ENCODE measurements around the gene HIF1A.
"Not testable (repeated sequence)": the region's sequence is repeated elsewhere in the genome, so short reads cannot be mapped to it uniquely, and the experiment has no call there.

Gene HIF1A

DNA sequence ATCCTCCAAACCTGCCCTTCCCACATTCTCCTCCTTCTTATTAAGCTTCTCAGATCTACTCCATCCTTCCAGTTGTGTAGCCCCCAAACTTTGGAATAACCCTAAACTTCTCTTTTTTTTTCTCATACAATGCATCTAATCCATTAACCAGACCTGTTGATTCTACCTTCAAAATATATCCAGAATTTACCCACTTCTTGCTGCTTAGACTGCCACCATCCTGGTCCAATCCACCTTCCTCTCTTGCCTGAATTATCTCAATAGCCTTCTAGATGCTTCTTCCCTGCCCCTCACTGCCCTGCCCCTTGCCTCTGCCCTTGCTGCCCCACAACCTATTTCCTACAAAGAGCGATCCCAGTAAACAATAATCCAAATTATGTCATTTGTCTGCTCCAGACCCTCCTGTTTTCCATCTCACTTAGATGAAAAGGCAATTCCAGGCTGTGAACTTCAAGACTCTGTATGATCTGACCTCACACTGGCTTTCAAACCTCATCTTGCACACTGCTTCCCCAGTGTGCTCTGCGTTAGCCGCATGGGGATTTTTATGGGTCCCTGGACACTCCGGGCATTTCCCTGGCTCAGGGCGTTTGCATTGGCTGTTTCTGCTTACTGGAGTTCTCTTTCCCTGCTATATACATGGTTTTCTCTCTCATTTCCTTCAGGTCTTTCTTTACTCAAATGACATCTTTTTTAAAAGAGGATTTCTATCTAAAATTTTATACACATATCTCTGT, 42.6 kb upstream of the HIF1A start:
- TF ChIP-seq, protein P1, sequence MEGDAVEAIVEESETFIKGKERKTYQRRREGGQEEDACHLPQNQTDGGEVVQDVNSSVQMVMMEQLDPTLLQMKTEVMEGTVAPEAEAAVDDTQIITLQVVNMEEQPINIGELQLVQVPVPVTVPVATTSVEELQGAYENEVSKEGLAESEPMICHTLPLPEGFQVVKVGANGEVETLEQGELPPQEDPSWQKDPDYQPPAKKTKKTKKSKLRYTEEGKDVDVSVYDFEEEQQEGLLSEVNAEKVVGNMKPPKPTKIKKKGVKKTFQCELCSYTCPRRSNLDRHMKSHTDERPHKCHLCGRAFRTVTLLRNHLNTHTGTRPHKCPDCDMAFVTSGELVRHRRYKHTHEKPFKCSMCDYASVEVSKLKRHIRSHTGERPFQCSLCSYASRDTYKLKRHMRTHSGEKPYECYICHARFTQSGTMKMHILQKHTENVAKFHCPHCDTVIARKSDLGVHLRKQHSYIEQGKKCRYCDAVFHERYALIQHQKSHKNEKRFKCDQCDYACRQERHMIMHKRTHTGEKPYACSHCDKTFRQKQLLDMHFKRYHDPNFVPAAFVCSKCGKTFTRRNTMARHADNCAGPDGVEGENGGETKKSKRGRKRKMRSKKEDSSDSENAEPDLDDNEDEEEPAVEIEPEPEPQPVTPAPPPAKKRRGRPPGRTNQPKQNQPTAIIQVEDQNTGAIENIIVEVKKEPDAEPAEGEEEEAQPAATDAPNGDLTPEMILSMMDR (IDR thresholded peaks at IDR 0.05; ENCODE audit: borderline replicate concordance, control extremely low read depth, extremely low read depth, insufficient read depth, missing control alignments): no peak
- in situ Hi-C loops (cut with MboI; ENCODE audit: low sequenced_read_pairs, unreplicated experiment): no loop called here
- no peak for DNase-seq (ENCODE audit: low spot score)

DNA sequence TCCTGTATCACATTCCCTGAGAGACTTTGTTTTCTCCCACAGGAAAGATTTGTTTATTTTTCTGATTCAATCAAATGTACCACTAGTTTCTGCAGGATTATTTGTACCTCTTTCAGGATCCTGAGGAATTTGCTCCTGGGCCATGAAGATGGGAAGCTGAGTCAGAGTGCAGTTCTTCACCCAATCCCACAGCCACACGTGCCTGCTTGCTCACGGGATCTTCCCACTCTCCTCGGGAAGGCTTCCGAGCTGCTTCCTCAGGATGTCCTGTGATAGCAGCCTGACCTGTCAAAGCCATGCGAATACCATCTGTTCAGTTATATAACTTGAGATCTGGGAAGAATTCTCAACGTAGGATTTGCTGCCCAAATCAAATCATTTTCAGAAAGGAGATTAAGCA, 41.8 kb upstream of the HIF1A start:
- no peak for DNase-seq (ENCODE audit: low spot score)
- TF ChIP-seq, protein P1 (IDR thresholded peaks at IDR 0.05; ENCODE audit: borderline replicate concordance, control extremely low read depth, extremely low read depth, insufficient read depth, missing control alignments): no peak
- in situ Hi-C loops (cut with MboI; ENCODE audit: low sequenced_read_pairs, unreplicated experiment): no loop called here

DNA sequence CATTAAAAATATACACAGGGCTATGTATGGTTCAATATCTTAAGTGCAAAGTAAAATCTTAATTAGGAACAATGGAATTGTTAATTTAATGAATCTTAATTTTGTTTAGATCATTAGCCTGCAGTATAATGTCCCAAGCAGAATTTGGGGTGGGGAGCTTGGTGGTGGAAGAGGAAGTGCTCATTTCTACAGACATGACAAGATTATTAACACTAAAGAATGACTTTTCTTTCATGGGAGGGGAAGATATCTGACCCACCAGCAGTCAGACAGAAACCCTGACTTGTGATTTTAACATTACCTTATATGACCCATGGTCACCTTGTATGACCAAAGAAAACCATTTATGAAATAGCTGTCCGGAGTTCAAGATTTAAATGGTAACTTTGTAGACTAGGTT, 41.3 kb upstream of the HIF1A start:
- no peak for DNase-seq (ENCODE audit: low spot score)
- TF ChIP-seq, protein P1 (IDR thresholded peaks at IDR 0.05; ENCODE audit: borderline replicate concordance, control extremely low read depth, extremely low read depth, insufficient read depth, missing control alignments): no peak
- in situ Hi-C loops (cut with MboI; ENCODE audit: low sequenced_read_pairs, unreplicated experiment): no loop called here

DNA sequence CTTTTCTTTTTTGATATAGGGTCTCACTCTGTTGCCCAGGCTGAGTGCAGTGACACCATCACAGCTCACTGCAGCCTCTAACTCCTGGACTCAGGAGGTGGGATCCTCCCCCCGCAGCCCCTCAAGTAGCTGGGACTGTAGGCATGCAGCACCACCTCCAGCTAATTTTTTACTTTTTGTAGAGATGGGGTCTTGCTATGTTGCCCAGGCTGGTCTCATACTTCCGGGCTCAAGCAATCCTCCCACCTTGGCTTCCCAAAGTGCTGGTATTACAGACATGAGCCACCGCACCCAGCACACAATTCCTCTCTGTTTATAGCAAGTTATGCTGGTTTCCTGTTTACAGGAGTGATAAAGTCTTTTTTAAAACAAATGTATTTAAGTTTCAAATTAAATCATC, 39.5 kb upstream of the HIF1A start:
- in situ Hi-C loops (cut with MboI; ENCODE audit: low sequenced_read_pairs, unreplicated experiment): no loop called here
- TF ChIP-seq, protein P1 (IDR thresholded peaks at IDR 0.05; ENCODE audit: borderline replicate concordance, control extremely low read depth, extremely low read depth, insufficient read depth, missing control alignments): no peak
- no peak for DNase-seq (ENCODE audit: low spot score)

DNA sequence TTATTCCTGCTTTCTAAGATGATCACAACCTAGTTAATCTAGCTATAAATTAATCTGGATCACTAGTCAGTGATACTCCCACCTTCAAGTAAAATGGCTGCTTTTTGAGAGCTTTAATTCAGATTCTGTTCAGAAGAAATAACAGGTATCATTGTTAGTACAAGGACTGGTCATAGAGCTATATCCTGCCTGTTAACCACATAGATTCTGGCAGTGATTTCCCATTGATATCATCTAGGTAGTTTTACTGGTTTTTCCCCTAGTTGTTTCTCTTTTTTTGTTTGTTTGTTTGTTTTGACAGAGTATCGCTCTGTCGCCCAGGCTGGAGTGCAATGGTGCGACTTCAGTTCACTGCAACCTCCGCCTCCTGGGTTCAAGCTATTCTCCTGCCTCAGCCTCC, 39.0 kb upstream of the HIF1A start:
- DNase-seq (ENCODE audit: low spot score): no peak

DNA sequence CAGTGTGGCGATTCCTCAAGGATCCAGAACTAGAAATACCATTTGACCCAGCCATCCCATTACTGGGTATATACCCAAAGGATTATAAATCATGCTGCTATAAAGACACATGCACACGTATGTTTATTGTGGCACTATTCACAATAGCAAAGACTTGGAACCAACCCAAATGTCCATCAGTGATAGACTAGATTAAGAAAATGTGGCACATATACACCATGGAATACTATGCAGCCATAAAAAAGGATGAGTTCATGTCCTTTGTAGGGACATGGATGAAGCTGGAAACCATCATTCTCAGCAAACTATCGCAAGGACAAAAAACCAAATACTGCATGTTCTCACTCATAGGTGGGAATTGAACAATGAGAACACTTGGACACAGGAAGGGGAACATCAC, 37.2 kb upstream of the HIF1A start:
- in situ Hi-C loops (cut with MboI; ENCODE audit: low sequenced_read_pairs, unreplicated experiment); DNase-seq (ENCODE audit: low spot score): not testable (repeated sequence)

More for the DNA sequence above, 39.0 kb upstream of the HIF1A start:
- TF ChIP-seq, protein P1 (IDR thresholded peaks at IDR 0.05; ENCODE audit: borderline replicate concordance, control extremely low read depth, extremely low read depth, insufficient read depth, missing control alignments): no peak
- in situ Hi-C loops (cut with MboI; ENCODE audit: low sequenced_read_pairs, unreplicated experiment): no loop called here

DNA sequence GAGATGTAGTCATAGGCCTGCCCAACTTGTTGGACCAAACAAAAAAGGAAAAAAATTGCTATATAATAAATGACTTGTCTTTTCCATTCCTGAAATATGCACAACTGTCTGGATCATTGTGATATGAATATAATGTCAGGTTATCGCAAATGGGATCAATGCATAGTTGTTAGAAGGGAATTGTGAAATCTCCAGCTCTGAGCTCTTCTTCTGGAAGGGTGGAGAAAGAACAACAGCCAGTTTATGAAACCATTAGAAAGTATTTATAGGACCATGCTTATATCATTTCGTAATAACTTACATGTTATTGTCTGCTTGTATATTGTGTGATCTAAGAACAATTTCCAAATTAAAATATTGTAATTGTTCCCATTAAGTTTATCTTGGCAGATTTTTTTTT, 35.7 kb upstream of the HIF1A start:
- DNase-seq (ENCODE audit: low spot score): no peak
- TF ChIP-seq, protein P1 (IDR thresholded peaks at IDR 0.05; ENCODE audit: borderline replicate concordance, control extremely low read depth, extremely low read depth, insufficient read depth, missing control alignments): no peak

More for the DNA sequence above, 35.7 kb upstream of the HIF1A start:
- in situ Hi-C loops (cut with MboI; ENCODE audit: low sequenced_read_pairs, unreplicated experiment): no loop called here

Data from GM13976 (cell line).